Stimulated activated CD8-positive, alpha-beta memory T cell treated with anti-CD3 and anti-CD28 coated beads, Interleukin-2, amount 100 ng/mL, for 48 hours (primary cell): Measurements from ENCODE around the gene IL23A.
"Not testable (repeated sequence)": the region's sequence is repeated elsewhere in the genome, so short reads cannot be mapped to it uniquely, and the experiment has no call there.

Experiments
- DNase-seq, 2 donors: peaks; one replicate each; pipeline ENCODE4 v3.0.0-alpha.2; 2020; ENCODE audit warnings: low read depth in 2 of 2

The IL23A gene

DNA sequence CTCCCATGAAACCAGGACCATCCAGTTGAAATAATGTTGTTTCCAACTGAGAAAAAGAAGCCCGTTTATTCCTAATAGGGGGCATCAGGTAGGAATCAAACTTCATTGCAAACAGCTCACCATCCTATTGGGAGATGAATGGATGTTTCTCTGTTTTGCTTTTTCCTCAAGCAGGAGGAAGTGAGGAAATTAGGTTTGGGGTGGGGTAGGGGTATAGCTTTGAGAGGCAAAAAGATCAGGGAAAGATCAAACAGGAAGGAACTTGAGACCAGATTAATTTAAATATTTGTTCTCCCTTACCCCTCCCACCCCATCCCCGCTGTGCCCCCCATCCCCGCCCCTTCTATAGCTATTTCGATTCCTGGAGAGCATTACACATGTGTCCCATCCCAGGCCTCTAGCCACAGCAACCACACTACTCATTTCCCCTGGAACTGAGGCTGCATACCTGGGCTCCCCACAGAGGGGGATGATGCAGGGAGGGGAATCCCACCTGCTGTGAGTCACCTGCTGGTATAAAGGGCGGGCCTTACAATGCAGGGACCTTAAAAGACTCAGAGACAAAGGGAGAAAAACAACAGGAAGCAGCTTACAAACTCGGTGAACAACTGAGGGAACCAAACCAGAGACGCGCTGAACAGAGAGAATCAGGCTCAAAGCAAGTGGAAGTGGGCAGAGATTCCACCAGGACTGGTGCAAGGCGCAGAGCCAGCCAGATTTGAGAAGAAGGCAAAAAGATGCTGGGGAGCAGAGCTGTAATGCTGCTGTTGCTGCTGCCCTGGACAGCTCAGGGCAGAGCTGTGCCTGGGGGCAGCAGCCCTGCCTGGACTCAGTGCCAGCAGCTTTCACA lies at the start of gene IL23A:
IL23A (plus strand) TSS at position 577 of the 850 bp plus-strand sequence; CDS start at position 738, 161 bp downstream.
- peak; percentile 68 to 84 for DNase-seq

GRCh38 chr12:56293795-56294194 lies 44.9 kb upstream of the IL23A start:
- no peak for DNase-seq

- DNase-seq: no peak
Observed at GRCh38 chr12:56296295-56296694, 42.4 kb upstream of the IL23A start.

DNA sequence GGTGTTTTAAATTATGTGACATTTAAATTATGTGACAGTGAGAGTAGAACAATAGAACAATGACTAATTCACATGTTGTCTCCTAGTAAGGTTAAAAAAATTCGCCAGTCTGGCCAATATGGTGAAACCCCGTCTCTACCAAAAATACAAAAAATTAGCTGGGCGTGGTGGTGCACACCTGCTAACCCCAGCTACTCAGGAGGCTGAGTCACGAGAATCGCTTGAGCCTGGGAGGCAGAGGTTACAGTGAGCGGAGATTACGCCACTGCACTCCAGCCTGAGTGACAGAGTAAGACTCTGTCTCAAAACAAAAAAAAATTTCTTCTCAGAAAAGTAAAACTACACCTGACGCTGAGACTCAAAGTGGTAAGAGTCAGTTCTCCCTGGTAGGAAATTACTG lies 41.3 kb upstream of the IL23A start:
- no peak for DNase-seq

DNA sequence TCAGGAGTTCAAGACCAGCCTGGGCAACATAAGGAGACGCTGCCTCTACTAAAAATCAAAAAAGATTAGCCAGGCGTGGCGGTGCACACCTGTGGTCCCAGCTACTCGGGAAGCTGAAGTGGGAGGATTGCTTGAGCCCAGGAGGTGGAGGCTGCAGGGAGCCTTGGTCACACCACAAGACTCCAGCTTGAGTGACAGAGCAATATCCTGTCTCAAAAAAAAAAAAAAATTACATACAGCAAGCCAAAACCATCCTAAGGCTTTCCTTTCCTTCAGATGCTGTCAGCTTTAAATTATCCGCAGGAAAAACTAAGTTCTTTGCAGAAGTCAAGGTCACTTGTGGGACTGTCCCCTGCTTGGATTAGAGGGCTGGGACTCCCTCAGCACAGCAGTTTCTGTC lies 39.9 kb upstream of the IL23A start:
- DNase-seq: no peak

DNA sequence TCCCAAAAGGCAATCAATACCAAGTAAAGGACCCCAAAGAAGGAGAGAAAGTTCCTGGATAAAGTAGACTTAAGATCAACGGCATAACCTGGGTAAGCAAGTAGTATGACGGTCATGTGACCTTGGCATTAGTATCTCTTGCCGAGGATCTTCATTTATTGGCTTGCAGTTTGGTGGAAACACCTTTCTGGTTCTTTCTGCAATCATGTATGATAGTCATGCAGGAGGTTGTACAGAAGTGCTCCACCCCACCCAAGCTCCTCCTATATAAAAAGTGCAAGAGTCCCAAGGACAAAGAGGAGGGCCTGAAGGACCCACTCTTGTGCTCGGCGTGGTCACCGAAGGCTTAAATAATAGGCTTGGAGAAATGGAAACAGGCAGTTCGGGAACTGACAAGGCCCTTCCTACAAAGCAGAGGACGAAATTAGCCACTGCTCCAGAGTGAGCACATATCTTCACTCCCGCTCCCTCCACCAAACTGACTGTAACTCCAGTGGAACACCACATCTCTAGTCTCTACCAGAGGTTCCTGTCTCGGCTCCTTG lies 39.3 kb upstream of the IL23A start:
- no peak for DNase-seq

GRCh38 chr12:56299853-56300643 lies 38.6 kb upstream of the IL23A start, which contains the start of gene CS:
CS (minus strand) TSS chr12:56300330; CDS start chr12:56300201, 129 bp downstream.
- DNase-seq: peak; percentile 97 to 99

DNA sequence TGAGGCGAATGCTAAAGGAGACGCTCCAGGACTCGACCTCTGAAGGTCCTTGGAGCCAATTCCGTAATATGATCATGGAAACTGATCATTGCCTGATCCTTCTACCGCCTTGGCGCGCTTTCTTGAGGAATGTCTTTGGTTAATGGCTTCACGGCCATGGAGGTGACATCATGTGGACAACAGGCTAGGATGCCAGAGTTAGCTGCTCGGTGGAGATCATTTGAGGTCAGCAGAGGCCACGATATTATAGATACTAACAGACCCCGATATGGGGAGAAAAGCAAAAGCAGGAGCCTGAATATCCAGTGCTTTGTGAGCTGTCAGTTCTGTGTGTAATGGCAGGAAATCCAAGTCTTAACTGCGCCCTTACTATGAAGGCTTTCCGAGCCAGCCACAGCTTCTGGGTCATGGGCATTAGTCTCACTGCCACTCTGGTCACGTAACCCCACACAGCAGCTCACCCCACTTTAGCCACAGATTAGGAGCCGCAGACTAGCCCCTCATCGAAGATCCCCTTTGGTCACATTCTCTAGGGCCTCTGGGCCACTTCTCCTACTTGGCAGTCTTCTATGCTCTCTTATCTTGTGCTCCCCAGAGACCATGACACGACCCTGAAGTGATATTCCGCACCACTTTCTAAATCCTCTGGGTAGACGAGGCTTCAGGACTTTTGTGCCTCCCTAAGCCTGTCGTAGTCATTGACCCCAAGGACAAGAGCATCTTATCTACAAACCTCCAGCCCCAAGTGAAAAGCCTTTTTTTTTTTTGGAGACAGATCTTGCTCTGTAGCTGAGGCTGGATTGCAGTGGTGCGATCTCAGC lies 37.8 kb upstream of the IL23A start:
- DNase-seq: no peak

DNA sequence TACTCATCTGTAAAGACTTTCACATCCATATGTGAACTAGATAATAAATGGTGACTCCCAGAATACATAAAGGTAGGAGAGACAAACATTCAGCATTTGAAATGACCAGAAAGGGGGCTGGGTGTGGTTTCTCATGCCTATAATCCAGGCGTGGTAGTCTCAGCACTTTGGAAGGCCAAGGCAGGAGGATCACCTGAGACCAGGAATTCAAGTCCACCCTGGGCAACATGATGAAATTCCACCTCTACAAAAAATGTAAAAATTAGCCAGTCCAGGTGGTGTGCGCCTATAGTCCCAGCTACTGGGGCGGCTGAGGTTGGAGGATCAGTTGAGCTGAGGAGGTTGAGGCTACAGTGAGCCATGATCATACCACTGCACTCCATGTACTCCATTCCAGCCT lies 34.4 kb upstream of the IL23A start:
- no peak for DNase-seq

DNA sequence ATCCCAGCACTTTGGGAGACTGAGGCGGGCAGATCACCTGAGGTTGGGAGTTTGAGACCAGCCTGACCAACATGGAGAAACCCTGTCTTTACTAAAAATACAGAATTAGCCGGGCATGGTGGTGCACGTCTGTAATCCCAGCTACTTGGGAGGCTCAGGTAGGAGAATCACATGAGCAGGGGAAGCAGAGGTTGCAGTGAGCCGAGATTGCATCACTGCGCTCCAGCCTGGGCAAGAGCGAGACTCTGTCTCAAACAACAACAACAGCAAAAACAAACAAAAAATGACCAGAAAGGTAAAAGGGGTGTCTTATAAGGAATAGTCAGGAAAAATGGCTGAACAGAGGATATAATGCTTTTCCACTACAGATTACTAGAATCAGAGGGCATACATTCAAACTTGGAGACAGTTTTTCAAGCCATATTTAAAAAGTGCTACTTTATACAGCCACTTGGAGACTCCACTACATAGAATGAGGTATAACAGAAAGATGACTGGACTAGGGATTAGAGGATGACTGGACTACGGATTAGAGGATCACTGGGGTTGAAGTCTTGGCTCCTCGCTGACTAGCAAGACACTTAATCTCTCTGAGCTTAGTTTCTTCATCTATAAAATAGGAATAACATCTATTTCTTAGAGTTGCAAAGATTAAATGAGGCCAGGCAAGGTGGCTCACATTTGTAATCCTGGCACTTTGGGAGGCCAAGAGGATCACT lies 33.7 kb upstream of the IL23A start:
- no peak for DNase-seq

DNA sequence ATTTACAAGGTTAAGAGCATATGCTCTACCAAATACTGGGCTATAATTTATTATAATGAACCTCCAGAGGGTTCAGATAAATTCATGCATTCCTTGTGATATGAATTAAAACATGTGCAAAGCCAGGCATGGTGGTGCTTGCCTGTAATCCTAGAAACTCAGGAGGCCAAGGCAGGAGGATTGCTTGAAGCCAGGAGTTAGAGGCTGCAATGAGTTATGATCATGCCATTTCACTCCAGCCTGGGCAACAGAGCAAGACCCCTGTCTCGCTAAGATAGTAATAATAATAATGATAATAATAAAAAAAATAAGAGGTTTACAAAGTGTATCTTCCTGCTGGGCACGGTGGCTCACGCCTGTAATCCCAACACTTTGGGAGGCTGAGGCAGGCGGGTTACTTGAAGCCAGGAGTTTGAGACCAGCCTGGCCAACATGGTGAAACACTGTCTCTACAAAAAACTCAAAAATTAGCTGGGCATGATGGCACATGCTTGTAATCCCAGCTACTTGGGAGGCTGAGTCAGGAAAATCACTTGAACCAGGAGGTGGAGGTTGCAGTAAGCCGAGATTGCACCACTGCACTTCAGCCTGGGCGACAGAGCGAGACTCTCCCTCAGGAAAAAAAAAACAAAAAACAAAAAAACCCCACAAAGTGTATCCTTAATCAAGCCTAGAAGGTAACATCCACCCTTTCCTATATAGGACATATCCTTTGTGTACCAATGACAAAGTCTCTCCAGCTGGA lies 31.3 kb upstream of the IL23A start:
- no peak for DNase-seq

DNA sequence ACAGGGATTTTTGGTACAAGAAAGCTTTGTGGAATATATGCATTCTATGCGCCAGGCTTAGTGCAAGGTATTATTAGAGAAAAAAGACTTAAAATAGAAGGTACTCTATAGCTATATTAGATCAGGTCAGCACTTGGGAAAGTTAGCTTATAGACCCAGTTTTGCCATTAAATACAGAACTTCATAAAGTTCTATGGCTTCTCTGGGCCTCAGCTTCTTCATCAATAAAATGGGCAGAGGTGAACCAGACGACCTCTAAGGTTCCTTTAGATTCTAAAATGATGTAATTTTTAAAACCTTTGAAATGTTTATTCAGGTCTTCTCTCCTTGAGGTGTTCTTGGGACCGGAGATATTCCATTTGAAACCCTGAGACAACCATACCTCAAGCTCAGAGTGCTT lies 30.0 kb upstream of the IL23A start:
- DNase-seq: no peak

DNA sequence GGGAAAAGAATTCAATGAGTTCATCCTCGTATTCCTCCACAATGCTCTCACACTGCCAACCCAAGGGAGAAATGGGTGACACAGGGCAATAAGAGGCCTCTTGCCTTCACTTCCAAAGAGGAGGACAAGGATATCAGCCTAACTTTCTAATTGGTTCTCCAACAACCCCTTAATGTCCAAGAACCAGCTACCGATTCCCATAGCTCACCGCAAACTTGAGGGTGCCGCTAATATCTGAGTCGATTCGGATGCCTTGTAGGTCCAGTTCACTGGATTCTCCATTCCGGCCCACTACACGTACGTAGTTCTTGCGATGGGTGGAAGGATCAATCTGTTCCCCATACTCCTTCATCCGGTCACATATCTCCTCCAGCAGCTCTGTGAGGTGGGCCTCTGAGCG lies 27.7 kb upstream of the IL23A start:
- no peak for DNase-seq

- no peak for DNase-seq
Observed at GRCh38 chr12:56315249-56315621, 23.4 kb upstream of the IL23A start.

DNA sequence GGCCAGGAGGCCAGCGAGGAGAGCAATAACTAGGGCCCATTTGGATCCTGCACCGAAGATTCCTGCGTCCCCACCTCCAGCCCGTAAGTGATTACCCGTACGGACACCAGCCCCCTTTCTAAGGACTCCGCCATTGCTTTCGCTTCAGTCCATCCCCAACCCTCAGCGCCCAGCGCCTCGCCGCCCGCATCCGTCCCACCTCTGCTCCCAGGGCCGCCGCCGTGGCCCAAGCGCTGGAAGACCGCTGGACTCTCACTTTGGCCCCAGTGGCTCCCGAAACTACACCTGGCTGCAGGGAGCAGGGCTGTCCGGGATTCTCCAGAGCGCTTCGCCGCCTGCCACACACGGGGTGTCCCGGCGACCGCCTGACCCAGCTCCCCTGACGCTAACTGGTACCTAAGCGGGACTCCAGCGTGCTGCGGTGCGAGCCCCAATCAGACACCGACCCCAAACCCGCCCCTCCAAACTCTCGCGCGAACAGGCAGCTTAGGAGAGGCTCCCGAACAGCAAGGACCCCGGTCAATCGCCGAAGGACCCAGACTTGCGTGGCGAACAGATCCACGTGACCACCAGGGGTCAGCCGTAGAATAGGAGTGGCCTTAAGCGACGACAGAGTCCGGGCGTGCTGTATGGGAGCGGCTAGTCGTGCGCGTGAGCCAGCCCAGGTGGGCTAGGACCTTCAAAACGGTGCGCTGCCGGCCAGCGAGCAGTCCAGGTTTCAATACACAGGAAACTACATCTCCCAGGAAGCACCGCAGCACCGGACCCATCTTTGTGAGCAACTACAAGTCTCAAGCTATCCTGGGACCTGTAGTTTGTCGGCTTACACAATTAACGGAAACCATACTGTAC lies 22.8 kb upstream of the IL23A start, which contains the start of gene CNPY2:
CNPY2 (minus strand) TSS at position 367 of the 852 bp plus-strand sequence. CDS start 771 bp downstream, outside the sequence.
- peak; percentile 89 to 95 for DNase-seq

GRCh38 chr12:56317675-56318074 lies 21.0 kb upstream of the IL23A start:
- DNase-seq: no peak

GRCh38 chr12:56321027-56321426 lies 17.7 kb upstream of the IL23A start:
- no peak for DNase-seq

DNA sequence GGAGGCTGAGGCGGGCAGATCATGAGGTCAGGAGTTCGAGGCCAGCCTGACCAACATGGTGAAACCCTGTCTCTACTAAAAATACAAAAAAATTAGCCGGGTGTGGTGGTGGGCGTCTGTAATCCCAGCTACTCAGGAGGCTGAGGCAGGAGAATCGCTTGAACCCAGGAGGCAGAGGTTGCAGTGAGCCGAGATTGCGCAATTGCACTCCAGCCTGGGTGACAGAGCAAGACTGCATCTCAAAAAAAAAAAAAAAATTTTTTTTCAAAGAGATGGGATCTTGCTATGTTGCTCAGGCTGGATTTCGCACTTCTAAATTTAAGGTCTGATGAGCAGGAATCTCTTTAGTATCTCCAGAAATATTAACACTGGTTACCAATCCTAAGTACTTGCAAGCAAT lies 17.1 kb upstream of the IL23A start:
- not testable (repeated sequence) for DNase-seq

DNA sequence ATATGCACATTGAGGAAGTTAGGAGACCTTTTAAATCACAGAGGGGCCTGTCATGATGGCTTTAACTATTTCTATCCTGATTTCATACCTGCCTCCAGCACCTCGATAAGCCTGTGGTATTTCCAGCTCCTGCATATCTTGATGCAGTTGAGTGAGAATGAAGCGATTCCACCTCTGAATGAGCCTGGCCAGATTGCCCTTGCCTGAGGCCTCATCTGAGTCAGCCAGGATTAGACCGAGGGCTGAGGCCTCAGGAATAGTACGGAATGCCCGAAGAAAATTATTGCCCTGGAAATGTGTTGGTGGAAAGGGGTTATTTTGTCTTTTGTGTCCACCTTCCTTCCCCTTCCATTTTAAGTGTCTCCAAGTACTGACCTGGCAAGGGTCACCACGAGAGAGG lies 14.5 kb upstream of the IL23A start:
- DNase-seq: no peak
